Mucosa of rectum (tissue), 2 donors: Measurements from ENCODE around the gene GLUD1.
"Not testable (repeated sequence)": the region's sequence is repeated elsewhere in the genome, so short reads cannot be mapped to it uniquely, and the experiment has no call there.

Experiments used
- H3K27ac ChIP-seq, 2 donors: one replicate each; pipeline ENCODE4 v1.7.0; 2013; ENCODE audit warnings: inconsistent platforms in 2 of 2, low read depth in 2 of 2, low read length in 2 of 2
- H3K27me3 ChIP-seq, 2 donors: one replicate each; pipeline ENCODE4 v1.7.0; 2013; ENCODE audit warnings: low read length in 2 of 2; ENCODE audit not compliant: control insufficient read depth in 2 of 2, insufficient read depth in 2 of 2
- H3K36me3 ChIP-seq, 2 donors: one replicate each; pipeline ENCODE4 v1.7.0; 2013; ENCODE audit warnings: low read length in 2 of 2; ENCODE audit not compliant: control insufficient read depth in 2 of 2, insufficient read depth in 2 of 2
- H3K4me1 ChIP-seq, 2 donors: one replicate each; pipeline ENCODE4 v1.7.0; 2013; ENCODE audit warnings: low read length in 2 of 2, mild to moderate bottlenecking in 1 of 2; ENCODE audit not compliant: control insufficient read depth in 2 of 2, insufficient read depth in 2 of 2
- H3K4me3 ChIP-seq, 2 donors: one replicate each; pipeline ENCODE4 v1.7.0; 2013; ENCODE audit warnings: low read length in 2 of 2
- H3K9ac ChIP-seq, 2 donors: one replicate each; pipeline ENCODE4 v1.7.0; 2013; ENCODE audit warnings: low read length in 2 of 2, low read depth in 1 of 2, mild to moderate bottlenecking in 1 of 2
- H3K9me3 ChIP-seq, 2 donors: one replicate each; pipeline ENCODE4 v1.7.0; 2013; ENCODE audit warnings: low read length in 2 of 2; ENCODE audit not compliant: control insufficient read depth in 2 of 2
- donor health status: healthy.
- donor health status: Normal muscosa, but diverticular disease.

The GLUD1 gene

GRCh38 chr10:87119029-87119428 is 24.4 kb upstream of the GLUD1 start:
- H3K9me3 ChIP-seq, H3K36me3 ChIP-seq, H3K9ac ChIP-seq, H3K27me3 ChIP-seq, H3K4me3 ChIP-seq, H3K27ac ChIP-seq, H3K4me1 ChIP-seq: not testable (repeated sequence)

GRCh38 chr10:87118122-87118521 is 23.5 kb upstream of the GLUD1 start:
- H3K27me3 ChIP-seq, H3K36me3 ChIP-seq: not testable (repeated sequence)

GRCh38 chr10:87105446-87106124 is 10.9 kb upstream of the GLUD1 start:
- no peaks in the 10 kb centered on the region for H3K27me3 ChIP-seq
- no peak overlapping the region for H3K4me3 ChIP-seq
- no peaks in the 10 kb centered on the region for H3K9me3 ChIP-seq
- H3K36me3 ChIP-seq, result peaks cover 14 to 17% of the 10 kb centered on the region in 2 donors
- no peak overlapping the region for H3K27ac ChIP-seq
- no peak overlapping the region for H3K9ac ChIP-seq
- H3K4me1 ChIP-seq, result peaks cover 0 to 4% of the 10 kb centered on the region in 2 donors

More at GRCh38 chr10:87118122-87118521, 23.5 kb upstream of the GLUD1 start:
- H3K27ac ChIP-seq, H3K4me3 ChIP-seq, H3K4me1 ChIP-seq, H3K9ac ChIP-seq, H3K9me3 ChIP-seq: not testable (repeated sequence)

GRCh38 chr10:87104727-87105126 is 10.1 kb upstream of the GLUD1 start:
- not testable (repeated sequence) for H3K9me3 ChIP-seq, H3K9ac ChIP-seq, H3K27me3 ChIP-seq, H3K4me3 ChIP-seq, H3K27ac ChIP-seq, H3K4me1 ChIP-seq
- peaks cover 14 to 17% of the 10 kb centered on the region in 2 donors for H3K36me3 ChIP-seq

- Histone ChIP-seq H3K9ac (no peak overlapping the region), H3K27me3 (no peaks in the 10 kb centered on the region), H3K27ac (no peak overlapping the region), H3K36me3 (peaks cover 5 to 15% of the 10 kb centered on the region in 2 donors), H3K4me1 (peaks cover 0 to 4% of the 10 kb centered on the region in 2 donors), H3K4me3 (no peak overlapping the region), H3K9me3 (no peaks in the 10 kb centered on the region)
Measured at GRCh38 chr10:87101996-87102395, 7.4 kb upstream of the GLUD1 start.

- Histone ChIP-seq H3K4me3 (peak overlapping the region; percentile 72 to 82), H3K4me1 (peaks cover 21 to 28% of the 10 kb centered on the region in 2 donors), H3K9ac (peak overlapping the region; percentile 77 to 82), H3K27ac (peak overlapping the region; percentile 98), H3K27me3 (no peaks in the 10 kb centered on the region), H3K9me3 (no peaks in the 10 kb centered on the region), H3K36me3 (peaks cover 0 to 5% of the 10 kb centered on the region in 2 donors)
Measured at GRCh38 chr10:87095236-87095945, 748 bp upstream of the GLUD1 start.

GRCh38 chr10:87093632-87094372 is 841 bp downstream of the GLUD1 start:
- H3K9me3 ChIP-seq, result no peaks in the 10 kb centered on the region
- peak overlapping the region; percentile 94 to 96 for H3K27ac ChIP-seq
- no peaks in the 10 kb centered on the region for H3K27me3 ChIP-seq
- peak overlapping the region; percentile 89 to 90 for H3K4me3 ChIP-seq
- H3K9ac ChIP-seq, result peak overlapping the region; percentile 94 to 96
- peaks cover 5 to 10% of the 10 kb centered on the region in 2 donors for H3K36me3 ChIP-seq
- peaks cover 21 to 28% of the 10 kb centered on the region in 2 donors for H3K4me1 ChIP-seq

- H3K27me3 ChIP-seq, result no peaks in the 10 kb centered on the region
- H3K4me3 ChIP-seq, result peak overlapping the region; percentile 89 to 90
- H3K4me1 ChIP-seq, result peaks cover 21 to 28% of the 10 kb centered on the region in 2 donors
- H3K36me3 ChIP-seq, result peaks cover 5 to 7% of the 10 kb centered on the region in 2 donors
- peak overlapping the region; percentile 94 to 96 for H3K9ac ChIP-seq
- peak overlapping the region; percentile 94 to 96 for H3K27ac ChIP-seq
- H3K9me3 ChIP-seq, result no peaks in the 10 kb centered on the region
Measured at GRCh38 chr10:87092861-87093631, 1.6 kb downstream of the GLUD1 start.

GRCh38 chr10:87092376-87092860 is 2.2 kb downstream of the GLUD1 start:
- Histone ChIP-seq H3K9me3 (no peaks in the 10 kb centered on the region), H3K36me3 (peaks cover 5 to 7% of the 10 kb centered on the region in 2 donors), H3K9ac (peak overlapping the region; percentile 94 to 96), H3K4me3 (peak overlapping the region; percentile 89 to 90), H3K4me1 (peaks cover 21 to 28% of the 10 kb centered on the region in 2 donors), H3K27ac (peak overlapping the region; percentile 94 to 96), H3K27me3 (no peaks in the 10 kb centered on the region)
